Measurements from ENCODE around the gene BANF2. TPM values are rescaled to one million over a fixed set of nuclear protein-coding genes. Genes with fewer than 3 reads are reported as not detected.

The BANF2 gene
- total and polyA plus RNA-seq, 2 experiments from 2014 or later = not detected

GRCh38 chr20:17653835-17654648, 45.7 kb upstream of the BANF2 start:
- Histone ChIP-seq H3K4me2 (no peak overlapping the region), H3K27me3 (ENCODE audit: insufficient read depth) (no peaks in the 10 kb centered on the region), H3K4me1 (ENCODE audit: insufficient read depth) (peaks cover 23% of the 10 kb centered on the region), H2AFZ (no peak overlapping the region), H3K4me3 (no peak overlapping the region), H3K79me2 (replicated peaks; ENCODE audit: insufficient read depth) (peaks cover 85% of the 10 kb centered on the region), H3F3A (replicated peaks; ENCODE audit: low read depth) (peaks cover 3% of the 10 kb centered on the region; the same call in 1 of the 2 replicates), H3K27ac (ENCODE audit: low read depth) (peak overlapping the region; percentile 81; the same call in 1 of the 2 replicates), H3K36me3 (ENCODE audit: insufficient read depth) (peaks cover 9% of the 10 kb centered on the region), H3K9me2 (ENCODE audit: insufficient read depth) (no peaks in the 10 kb centered on the region), H4K20me1 (replicated peaks; ENCODE audit: insufficient read depth) (peaks cover 6% of the 10 kb centered on the region)
- no peak overlapping the region for H3K4me3 Mint-ChIP-seq
- TF ChIP-seq ZNF114 (CRISPR knock-in tag; IDR thresholded peaks at IDR 0.05) (no peak), STAT1 (IDR thresholded peaks at IDR 0.05; ENCODE audit: unreplicated experiment) (no peak), ZNF331 (CRISPR knock-in tag; IDR thresholded peaks at IDR 0.05; ENCODE audit: low read depth) (no peak), CREB1 (CRISPR knock-in tag; IDR thresholded peaks at IDR 0.05; ENCODE audit: low read depth) (no peak), EZH2phosphoT487 (IDR thresholded peaks at IDR 0.05; ENCODE audit: unreplicated experiment) (no peak), REST (IDR thresholded peaks at IDR 0.05; ENCODE audit: unreplicated experiment) (no peak), NANOG (IDR thresholded peaks at IDR 0.05; ENCODE audit: borderline replicate concordance) (no peak), JUNB (IDR thresholded peaks at IDR 0.05; ENCODE audit: unreplicated experiment) (no peak), EZH2 (IDR thresholded peaks at IDR 0.05; ENCODE audit: low read depth, unreplicated experiment) (no peak), POLR2AphosphoS5 (IDR thresholded peaks at IDR 0.05; ENCODE audit: low read depth) (no peak), ETS1 (IDR thresholded peaks at IDR 0.05) (no peak)
- TF ChIP-seq, protein P1, sequence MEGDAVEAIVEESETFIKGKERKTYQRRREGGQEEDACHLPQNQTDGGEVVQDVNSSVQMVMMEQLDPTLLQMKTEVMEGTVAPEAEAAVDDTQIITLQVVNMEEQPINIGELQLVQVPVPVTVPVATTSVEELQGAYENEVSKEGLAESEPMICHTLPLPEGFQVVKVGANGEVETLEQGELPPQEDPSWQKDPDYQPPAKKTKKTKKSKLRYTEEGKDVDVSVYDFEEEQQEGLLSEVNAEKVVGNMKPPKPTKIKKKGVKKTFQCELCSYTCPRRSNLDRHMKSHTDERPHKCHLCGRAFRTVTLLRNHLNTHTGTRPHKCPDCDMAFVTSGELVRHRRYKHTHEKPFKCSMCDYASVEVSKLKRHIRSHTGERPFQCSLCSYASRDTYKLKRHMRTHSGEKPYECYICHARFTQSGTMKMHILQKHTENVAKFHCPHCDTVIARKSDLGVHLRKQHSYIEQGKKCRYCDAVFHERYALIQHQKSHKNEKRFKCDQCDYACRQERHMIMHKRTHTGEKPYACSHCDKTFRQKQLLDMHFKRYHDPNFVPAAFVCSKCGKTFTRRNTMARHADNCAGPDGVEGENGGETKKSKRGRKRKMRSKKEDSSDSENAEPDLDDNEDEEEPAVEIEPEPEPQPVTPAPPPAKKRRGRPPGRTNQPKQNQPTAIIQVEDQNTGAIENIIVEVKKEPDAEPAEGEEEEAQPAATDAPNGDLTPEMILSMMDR (conservative IDR thresholded peaks at IDR 0.05; ENCODE audit: low read depth in 2 of 2) = no peak
- TF ChIP-seq, protein P2, sequence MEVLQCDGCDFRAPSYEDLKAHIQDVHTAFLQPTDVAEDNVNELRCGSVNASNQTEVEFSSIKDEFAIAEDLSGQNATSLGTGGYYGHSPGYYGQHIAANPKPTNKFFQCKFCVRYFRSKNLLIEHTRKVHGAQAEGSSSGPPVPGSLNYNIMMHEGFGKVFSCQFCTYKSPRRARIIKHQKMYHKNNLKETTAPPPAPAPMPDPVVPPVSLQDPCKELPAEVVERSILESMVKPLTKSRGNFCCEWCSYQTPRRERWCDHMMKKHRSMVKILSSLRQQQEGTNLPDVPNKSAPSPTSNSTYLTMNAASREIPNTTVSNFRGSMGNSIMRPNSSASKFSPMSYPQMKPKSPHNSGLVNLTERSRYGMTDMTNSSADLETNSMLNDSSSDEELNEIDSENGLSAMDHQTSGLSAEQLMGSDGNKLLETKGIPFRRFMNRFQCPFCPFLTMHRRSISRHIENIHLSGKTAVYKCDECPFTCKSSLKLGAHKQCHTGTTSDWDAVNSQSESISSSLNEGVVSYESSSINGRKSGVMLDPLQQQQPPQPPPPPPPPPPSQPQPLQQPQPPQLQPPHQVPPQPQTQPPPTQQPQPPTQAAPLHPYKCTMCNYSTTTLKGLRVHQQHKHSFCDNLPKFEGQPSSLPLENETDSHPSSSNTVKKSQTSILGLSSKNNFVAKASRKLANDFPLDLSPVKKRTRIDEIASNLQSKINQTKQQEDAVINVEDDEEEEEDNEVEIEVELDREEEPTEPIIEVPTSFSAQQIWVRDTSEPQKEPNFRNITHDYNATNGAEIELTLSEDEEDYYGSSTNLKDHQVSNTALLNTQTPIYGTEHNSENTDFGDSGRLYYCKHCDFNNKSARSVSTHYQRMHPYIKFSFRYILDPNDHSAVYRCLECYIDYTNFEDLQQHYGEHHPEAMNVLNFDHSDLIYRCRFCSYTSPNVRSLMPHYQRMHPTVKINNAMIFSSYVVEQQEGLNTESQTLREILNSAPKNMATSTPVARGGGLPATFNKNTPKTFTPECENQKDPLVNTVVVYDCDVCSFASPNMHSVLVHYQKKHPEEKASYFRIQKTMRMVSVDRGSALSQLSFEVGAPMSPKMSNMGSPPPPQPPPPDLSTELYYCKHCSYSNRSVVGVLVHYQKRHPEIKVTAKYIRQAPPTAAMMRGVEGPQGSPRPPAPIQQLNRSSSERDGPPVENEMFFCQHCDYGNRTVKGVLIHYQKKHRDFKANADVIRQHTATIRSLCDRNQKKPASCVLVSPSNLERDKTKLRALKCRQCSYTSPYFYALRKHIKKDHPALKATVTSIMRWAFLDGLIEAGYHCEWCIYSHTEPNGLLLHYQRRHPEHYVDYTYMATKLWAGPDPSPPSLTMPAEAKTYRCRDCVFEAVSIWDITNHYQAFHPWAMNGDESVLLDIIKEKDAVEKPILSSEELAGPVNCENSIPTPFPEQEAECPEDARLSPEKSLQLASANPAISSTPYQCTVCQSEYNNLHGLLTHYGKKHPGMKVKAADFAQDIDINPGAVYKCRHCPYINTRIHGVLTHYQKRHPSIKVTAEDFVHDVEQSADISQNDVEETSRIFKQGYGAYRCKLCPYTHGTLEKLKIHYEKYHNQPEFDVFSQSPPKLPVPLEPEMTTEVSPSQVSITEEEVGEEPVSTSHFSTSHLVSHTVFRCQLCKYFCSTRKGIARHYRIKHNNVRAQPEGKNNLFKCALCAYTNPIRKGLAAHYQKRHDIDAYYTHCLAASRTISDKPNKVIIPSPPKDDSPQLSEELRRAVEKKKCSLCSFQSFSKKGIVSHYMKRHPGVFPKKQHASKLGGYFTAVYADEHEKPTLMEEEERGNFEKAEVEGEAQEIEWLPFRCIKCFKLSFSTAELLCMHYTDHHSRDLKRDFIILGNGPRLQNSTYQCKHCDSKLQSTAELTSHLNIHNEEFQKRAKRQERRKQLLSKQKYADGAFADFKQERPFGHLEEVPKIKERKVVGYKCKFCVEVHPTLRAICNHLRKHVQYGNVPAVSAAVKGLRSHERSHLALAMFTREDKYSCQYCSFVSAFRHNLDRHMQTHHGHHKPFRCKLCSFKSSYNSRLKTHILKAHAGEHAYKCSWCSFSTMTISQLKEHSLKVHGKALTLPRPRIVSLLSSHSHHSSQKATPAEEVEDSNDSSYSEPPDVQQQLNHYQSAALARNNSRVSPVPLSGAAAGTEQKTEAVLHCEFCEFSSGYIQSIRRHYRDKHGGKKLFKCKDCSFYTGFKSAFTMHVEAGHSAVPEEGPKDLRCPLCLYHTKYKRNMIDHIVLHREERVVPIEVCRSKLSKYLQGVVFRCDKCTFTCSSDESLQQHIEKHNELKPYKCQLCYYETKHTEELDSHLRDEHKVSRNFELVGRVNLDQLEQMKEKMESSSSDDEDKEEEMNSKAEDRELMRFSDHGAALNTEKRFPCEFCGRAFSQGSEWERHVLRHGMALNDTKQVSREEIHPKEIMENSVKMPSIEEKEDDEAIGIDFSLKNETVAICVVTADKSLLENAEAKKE (CRISPR knock-in tag; IDR thresholded peaks at IDR 0.05) = no peak
- H3K27me3 Mint-ChIP-seq (ENCODE audit: insufficient read depth, low read depth, poor library complexity) = peaks cover 14% of the 10 kb centered on the region
- peaks cover 57% of the 10 kb centered on the region for H3K4me1 Mint-ChIP-seq
- peaks cover 16% of the 10 kb centered on the region for H3K9me3 Mint-ChIP-seq
- ATAC-seq (no peak), DNase-seq (ENCODE audit: low spot score) (no peak)
- H3K27ac Mint-ChIP-seq = peak overlapping the region; percentile 94
- peaks cover 46% of the 10 kb centered on the region for H3K36me3 Mint-ChIP-seq (ENCODE audit: low read depth)
